ENCODE data around the gene NECAB3.

The NECAB3 gene

GRCh38 chr20:33696448-33696847 lies 22.2 kb upstream of the NECAB3 start:
- no peak for DNase-seq

- DNase-seq = no peak
These were observed 20.4 kb upstream of the NECAB3 start for GRCh38 chr20:33694639-33695012.

GRCh38 chr20:33693741-33694638 lies 19.8 kb upstream of the NECAB3 start:
- DNase-seq = no peak

GRCh38 chr20:33693289-33693688 lies 19.1 kb upstream of the NECAB3 start:
- no peak for DNase-seq

GRCh38 chr20:33689973-33690372 lies 15.7 kb upstream of the NECAB3 start:
- peak; percentile 80 for DNase-seq

- DNase-seq = no peak
These were observed 15.3 kb upstream of the NECAB3 start for GRCh38 chr20:33689493-33689892.

GRCh38 chr20:33688938-33689424 lies 14.8 kb upstream of the NECAB3 start:
- no peak for DNase-seq

- DNase-seq = no peak
These were observed 14.0 kb upstream of the NECAB3 start for GRCh38 chr20:33687993-33688937.

- no peak for DNase-seq
These were observed 13.2 kb upstream of the NECAB3 start for GRCh38 chr20:33687370-33687915.

- DNase-seq = no peak
These were observed 12.7 kb upstream of the NECAB3 start for GRCh38 chr20:33686984-33687366.

- peak; percentile 97 for DNase-seq
These were observed 12.1 kb upstream of the NECAB3 start, which contains the start of gene E2F1 for GRCh38 chr20:33686100-33686983. E2F1 (minus strand) TSS chr20:33686385; CDS start chr20:33686264, 121 bp downstream.

GRCh38 chr20:33685328-33686099 lies 11.3 kb upstream of the NECAB3 start:
- peak; percentile 60 for DNase-seq

GRCh38 chr20:33684533-33685327 lies 10.5 kb upstream of the NECAB3 start:
- no peak for DNase-seq

GRCh38 chr20:33681728-33682353 lies 7.6 kb upstream of the NECAB3 start:
- DNase-seq = no peak

GRCh38 chr20:33681288-33681687 lies 7.1 kb upstream of the NECAB3 start:
- no peak for DNase-seq

GRCh38 chr20:33680686-33681085 lies 6.5 kb upstream of the NECAB3 start:
- no peak for DNase-seq

- peak; percentile 68 for DNase-seq
These were observed 5.7 kb upstream of the NECAB3 start for GRCh38 chr20:33679758-33680485.

- DNase-seq = no peak
These were observed 3.9 kb upstream of the NECAB3 start for GRCh38 chr20:33677991-33678702.

All from CD4-positive, alpha-beta T cell treated with Interleukin-6 for 4 hours (primary cell).